Heart left ventricle (tissue), 13 donors: ENCODE data around the gene KDM2A.

Experiments
- CTCF ChIP-seq, 12 donors: fragments of 200-600 bp; sonication (generic) in 4 of 12; IDR thresholded peaks; one replicate each; pipeline versions ENCODE4 v1.5.0 to v1.8.0; 2018 to 2022; ENCODE audit warnings: antibody characterized with exemption in 12 of 12, mild to moderate bottlenecking in 5 of 12
- POLR2A ChIP-seq, 2 donors: fragments of 450-650 bp; IDR thresholded peaks; one replicate each; pipeline ENCODE4 v1.6.1; 2017; ENCODE audit warnings: antibody characterized with exemption in 2 of 2, mild to moderate bottlenecking in 2 of 2, moderate library complexity in 2 of 2
- donor health status: ischemic (EF 13 %, LVEDD 7.1; RV severe dilation, severe dysfunction).
- donor health status: DM: no; HTN: yes; CAD: no.
- donor health status: DM: no; HTN: no; CAD: no.
- donor health status: ischemic (EF 25% LVEDD 6.9; RV normal size, moderate dysfunction).
- donor health status: ischemic (EF 25% LVEDD 5.7; RV mildly dilated, moderate dysfunction).
- donor health status: ischemic (EF 35%, LVEDD 5.7; RV mildly dilated, moderate dysfunction).
- donor health status: nonischemic (EF 11% LVEDD 7.7; RV severe dilation, severe dysfunction).
- donor health status: DM: yes; HTN: yes; CAD: no.
- donor health status: PGD.
- donor health status: ischemic (EF 29% LVEDD 5.4; RV normal size, mild dysfunction).
- donor health status: nonischemic (EF 23%, LVEDD 6.1; RV moderate dilation, normal function).

- TF ChIP-seq POLR2A (IDR thresholded peaks at IDR 0.05), result no peak
- no peak for TF ChIP-seq CTCF (IDR thresholded peaks at IDR 0.05)
Observed at GRCh38 chr11:67072295-67072694, 46.8 kb upstream of the KDM2A start.
